ENCODE results near the gene NEBL.
"Not testable (repeated sequence)": the region's sequence is repeated elsewhere in the genome, so short reads cannot be mapped to it uniquely, and the experiment has no call there.

The NEBL gene, protein sequence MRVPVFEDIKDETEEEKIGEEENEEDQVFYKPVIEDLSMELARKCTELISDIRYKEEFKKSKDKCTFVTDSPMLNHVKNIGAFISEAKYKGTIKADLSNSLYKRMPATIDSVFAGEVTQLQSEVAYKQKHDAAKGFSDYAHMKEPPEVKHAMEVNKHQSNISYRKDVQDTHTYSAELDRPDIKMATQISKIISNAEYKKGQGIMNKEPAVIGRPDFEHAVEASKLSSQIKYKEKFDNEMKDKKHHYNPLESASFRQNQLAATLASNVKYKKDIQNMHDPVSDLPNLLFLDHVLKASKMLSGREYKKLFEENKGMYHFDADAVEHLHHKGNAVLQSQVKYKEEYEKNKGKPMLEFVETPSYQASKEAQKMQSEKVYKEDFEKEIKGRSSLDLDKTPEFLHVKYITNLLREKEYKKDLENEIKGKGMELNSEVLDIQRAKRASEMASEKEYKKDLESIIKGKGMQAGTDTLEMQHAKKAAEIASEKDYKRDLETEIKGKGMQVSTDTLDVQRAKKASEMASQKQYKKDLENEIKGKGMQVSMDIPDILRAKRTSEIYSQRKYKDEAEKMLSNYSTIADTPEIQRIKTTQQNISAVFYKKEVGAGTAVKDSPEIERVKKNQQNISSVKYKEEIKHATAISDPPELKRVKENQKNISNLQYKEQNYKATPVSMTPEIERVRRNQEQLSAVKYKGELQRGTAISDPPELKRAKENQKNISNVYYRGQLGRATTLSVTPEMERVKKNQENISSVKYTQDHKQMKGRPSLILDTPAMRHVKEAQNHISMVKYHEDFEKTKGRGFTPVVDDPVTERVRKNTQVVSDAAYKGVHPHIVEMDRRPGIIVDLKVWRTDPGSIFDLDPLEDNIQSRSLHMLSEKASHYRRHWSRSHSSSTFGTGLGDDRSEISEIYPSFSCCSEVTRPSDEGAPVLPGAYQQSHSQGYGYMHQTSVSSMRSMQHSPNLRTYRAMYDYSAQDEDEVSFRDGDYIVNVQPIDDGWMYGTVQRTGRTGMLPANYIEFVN

DNA sequence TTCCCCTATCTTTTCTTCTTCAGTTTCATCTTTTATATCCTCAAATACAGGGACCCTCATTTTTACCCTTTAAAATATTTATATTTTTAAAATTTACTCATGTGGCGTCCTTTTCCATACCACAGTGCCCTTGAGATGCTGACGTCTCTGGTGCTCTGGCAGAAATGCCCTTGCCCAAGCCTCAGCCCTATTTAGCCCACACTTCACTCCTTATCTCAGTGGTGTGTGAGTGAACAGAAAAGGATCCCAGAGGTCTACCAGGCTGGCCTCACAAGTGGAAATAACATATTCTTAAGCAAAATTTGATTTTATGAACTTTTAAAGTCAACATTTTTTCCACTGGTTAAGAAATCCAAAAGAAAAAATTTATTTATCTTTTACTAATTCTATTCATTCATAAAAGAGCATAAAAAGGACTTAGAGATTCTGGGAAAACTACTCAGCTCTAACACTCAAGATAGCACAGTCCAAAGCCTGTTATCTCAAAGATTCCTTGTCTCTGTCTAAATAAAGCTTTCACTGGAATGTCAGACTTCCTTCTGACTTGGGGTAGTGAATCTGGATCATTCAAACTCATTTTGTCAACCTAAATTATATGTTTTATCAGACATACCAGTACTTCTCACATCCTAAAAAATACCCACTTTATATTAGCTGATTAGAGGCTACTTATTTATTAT is at the start of gene NEBL:
NEBL (minus strand) TSS at position 166 of the 680 bp plus-strand sequence; CDS start at position 60, 106 bp downstream.
- DNase-seq (no peak), ATAC-seq (no peak)

DNA sequence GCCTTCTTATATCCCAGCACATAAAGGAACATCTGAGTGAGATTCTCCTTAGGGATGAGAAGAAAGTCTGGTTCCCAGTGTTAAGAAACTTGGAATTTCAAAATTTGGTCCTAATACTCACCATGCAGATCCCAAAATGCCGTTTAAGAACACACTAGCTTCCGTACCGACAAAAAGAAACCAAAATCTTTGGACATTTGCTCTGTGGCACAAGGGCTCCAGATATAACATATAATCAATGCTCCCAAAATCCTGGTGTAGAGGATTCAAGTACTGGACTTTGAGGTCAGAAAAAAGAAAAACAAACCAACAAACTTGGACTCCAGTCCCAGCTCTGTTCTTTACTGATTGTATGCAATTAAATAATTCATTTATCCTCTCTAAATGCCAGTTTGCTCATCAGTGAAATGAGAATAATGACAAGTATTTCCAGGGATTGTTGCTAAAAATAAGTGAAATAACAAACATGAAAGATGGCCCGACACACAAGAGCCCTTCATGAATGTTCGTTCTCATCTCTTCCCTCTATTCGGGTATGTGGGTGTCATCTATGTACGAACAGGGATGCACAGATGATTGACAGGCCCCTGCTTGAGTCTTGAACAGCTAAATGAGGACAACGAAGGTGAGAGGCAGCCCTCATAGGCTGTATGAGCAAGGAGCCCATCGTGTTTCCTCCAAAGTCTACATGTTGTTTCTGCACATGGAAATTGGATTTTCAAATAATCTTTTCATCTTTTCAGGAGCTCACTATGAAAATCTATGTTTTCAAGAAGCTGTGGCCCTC is 48.6 kb upstream of the NEBL start:
- no peak for ATAC-seq

DNA sequence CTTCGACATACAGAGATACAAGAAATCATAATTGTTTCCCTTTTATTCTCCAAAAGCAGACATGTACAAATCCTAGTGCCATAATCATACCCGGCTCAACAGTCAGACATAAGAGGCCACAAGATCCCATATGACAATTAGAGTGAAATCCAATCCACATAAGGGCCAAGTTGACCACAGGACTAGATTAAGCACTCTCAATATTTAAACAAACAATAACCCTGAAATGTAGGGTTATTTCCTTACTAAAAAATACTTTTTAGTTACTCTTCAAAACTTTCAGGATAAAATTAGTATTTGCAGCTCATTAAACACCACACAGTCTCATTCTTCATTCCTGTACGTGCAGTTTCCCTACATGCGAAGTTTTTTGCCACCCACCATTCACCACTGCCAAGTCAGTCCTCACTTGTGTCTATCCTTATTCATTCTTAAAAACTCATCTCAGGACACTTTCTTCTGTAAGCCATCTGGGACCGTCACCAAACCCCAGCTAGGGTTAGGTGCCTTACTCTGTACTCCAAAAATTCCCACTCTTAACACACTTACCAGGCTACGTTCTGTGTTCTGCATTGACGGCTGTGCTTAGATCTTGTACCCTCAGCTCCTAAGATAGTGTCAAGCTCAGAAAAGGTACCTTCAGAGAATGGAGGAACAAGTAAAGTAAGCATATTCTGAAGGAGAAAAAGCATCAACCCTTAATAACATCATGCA is 47.8 kb upstream of the NEBL start:
- no peak for DNase-seq
- no peak for ATAC-seq

More for the DNA sequence above, 48.6 kb upstream of the NEBL start:
- DNase-seq = no peak

DNA sequence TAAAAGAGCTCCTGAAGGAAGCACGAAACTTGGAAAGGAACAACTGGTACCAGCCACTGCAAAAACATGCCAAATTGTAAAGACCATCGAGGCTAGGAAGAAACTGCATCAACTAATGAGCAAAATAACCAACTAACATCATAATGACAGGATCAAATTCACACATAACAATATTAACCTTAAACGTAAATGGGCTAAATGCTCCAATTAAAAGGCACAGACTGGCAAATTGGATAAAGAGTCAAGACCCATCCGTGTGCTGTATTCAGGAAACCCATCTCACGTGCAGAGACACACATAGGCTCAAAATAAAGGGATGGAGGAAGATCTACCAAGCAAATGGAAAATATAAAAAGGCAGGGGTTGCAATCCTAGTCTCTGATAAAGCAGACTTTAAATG is 42.3 kb upstream of the NEBL start:
- ATAC-seq = not testable (repeated sequence)

DNA sequence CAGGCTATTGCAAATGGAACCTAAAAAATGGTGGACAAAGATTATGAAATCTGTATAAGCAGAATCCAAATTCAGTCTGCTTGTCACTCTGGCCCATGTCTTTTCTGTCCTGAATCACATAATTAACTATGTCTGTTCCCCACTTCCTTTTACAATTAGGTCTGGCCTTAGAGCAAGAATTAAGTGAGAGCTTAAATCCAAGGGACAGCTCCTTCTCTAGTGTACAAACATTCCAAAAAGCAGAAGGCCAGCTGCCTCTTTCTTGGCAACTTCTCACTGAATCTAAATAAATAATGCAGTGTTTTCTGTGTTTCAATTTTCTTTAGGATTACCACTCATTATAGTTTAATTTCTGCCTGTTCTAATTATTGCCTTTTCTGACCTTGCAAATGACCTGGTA is 39.3 kb upstream of the NEBL start:
- DNase-seq = no peak
- ATAC-seq = no peak

More for the DNA sequence above, 42.3 kb upstream of the NEBL start:
- not testable (repeated sequence) for DNase-seq

DNA sequence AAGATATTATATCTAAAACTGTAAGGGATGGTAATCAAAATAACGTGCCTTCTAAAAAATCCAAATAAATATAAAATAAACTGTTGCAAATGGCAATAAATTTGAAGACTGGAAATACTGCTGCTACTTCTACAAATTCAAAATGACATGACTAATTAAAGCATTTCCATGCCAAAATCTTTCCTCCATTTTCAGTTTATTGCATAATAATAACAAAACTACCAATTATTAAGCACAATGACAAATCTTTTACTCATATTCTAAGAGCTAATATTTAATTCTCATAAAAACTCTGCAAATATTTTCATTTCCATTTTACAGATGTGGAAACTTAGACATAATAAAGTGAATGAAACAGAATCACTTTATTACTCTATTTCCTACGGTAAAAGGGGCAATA is 38.8 kb upstream of the NEBL start:
- ATAC-seq = no peak
- DNase-seq = no peak

DNA sequence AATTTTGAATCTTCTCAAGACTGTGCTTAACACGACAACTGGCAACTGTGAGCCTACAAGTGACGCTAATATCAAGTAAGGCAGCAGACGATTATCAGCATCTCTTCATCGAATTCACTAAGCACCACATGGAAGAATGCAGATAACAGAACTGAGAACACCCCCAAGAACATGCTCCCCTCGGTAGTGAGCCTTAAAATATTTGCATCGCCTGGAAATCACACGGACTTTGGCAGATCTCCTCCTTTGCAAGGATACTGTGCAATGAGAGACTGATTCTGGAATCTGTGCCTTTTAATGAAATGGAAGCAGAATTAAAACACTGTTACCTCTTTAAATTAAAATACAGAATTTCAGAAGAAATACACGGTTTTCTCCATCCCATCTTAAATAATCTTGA is 38.2 kb upstream of the NEBL start:
- no peak for ATAC-seq
- no peak for DNase-seq

DNA sequence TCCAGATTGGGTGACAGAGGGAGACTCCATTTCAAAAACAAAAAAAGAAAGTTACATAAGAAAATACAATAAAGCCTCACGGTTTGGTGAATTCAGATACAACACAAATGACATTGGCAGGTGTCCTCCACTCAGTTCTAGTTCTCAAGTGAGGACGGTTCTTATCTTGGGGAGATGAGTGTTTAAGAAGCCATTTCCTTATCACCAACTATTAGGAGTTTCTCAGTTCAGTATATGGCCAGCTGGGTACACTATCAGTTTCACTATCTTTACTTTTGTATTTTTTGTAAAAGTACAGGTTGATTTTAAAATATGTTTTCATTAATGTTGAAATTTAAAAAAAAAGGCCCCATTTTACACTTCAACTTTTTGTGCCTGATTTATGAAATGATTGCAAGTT is 36.6 kb upstream of the NEBL start:
- no peak for ATAC-seq

DNA sequence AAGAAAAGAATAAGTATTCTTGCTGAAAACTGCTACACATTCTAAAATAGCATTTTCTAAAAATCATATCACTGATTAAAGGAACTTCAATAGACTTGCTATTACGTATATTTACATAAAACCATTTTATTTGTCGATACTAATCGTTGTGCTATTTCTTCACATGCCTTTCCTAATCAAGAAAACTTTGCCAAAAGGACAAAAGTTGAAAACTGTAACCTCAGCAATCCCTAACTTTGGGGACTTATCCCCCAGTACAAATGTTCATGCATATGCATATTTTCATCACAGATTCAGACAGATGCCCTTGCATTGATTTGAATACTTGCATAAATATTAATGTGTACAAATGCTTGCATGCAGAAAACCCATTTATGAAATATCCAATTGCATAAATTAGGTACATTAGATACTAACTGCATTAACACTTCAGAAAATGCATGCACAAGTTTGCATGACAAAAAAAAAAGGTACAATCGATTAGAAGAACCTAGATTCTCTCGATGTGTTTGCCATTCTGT is 35.6 kb upstream of the NEBL start:
- DNase-seq = no peak
- ATAC-seq = no peak

More for the DNA sequence above, 36.6 kb upstream of the NEBL start:
- DNase-seq = no peak

DNA sequence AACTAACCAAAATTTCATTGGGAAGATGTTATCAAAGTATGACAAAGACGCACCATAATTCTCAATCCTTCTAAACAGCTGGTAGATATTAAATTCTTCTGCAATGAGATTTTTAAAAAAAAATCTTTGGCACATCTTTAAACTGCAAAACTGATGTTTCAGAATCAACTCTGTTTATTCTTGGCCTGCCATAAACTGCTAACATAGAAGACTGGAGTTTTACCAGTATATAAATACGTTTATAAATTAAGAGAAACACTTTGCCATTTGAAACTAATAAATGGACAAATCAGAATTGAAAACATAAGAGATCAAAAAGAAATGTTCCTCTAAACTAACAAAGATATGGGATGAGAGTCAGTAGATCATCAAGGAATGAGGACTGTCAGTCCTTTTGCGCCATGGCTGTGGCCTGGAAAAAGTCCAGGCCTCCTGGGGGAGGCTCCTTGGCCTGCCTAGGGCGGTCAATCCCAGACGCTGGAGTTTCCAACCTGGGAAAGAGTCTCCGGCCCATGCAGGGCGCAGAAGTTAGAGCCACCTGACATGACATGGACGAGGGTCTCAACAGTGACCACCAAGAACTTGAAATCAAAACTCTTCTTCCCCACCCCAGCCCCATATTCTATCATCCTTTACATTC is 34.2 kb upstream of the NEBL start:
- DNase-seq = no peak
- no peak for ATAC-seq

DNA sequence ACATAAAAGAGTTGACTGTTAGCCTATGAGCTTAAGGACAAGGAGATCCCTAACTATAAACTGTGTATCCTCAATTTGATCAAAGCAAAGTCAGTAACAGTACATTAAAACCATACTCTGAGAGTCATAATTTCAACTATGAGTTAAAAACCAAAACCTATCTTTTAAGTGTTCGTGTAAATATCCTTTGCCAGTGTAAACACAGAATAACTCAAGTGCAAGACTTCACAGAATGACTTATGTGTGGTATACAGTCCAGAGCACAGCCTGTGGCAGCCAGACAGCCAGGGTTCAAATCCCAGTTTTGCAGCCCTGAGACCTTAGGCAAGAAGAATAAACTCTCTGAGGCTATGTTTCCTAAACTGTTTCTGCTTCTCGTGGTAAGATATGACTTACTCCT is 30.3 kb upstream of the NEBL start:
- ATAC-seq (no peak), DNase-seq (no peak)

DNA sequence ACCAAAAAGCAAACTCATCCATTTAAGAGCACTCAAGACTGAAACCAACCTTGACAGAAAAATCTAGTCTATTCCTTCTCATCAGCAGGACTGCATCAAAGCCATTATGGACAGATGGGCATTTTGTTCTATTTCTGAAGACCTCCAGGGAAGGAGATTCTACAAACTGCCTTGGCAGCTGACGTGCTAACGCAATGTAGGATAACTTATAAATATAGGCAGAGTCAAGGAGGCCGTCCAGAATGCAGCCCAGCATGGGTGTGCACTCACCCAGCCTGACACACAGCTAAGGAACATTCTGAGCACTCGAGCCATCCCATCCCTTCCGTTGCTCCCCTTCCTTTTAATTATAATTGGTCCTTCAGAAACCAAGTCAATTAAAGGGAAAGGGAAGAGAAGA is 25.3 kb upstream of the NEBL start:
- ATAC-seq (no peak), DNase-seq (no peak)

DNA sequence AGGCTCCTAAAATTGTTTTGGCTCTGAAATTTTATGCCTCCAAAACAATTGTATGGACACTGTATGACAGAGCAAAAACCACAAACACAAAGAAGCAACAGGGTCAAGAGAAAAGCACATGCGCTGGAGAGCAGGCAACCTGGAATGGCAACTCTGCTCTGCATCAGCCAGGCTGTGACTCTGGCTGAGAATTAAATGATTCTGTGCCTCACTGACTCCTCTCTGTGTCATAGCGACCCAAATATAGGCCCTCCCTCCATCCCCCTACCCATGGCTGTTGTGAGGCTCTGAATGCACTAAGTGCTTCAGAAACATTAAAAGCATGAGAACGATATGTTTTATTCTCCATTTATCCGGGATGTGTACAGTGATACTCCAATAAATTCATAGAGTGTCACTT is 24.9 kb upstream of the NEBL start:
- ATAC-seq = no peak
- no peak for DNase-seq

DNA sequence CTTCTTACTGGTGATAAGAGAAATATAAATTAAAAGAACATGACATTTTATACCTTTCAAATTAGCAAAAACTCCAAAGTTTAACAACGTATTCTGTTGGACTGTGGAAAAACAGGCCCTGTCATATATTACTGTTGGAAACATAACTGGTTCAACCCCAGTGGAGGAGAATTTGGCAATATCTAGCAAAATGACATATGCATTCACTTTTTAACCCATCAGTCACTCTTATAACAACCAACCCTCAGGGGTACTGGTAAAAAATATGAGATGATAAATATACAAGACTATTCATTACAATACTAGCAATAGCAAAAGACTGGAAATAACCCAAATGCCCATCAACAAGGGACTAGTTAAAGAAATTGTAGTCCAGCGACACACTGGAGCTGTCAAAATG is 22.9 kb upstream of the NEBL start:
- ATAC-seq (no peak), DNase-seq (no peak)

DNA sequence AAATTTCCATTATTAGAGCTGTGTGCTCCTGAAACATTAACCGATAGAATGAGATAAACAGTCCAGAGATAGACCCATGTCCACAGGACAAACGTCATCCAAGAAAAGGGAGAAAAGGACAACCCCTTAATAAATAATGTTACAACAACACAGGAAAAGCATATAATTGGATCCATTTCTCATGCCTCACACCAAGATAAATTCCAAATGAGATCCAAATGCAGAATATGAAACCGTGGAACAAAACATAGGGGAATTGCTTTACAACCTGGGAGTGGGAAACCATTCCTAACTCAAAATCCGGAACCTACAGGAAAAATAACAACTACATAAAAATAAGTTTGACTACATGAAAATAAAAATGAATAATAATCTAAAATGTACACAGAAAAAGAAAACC is 22.4 kb upstream of the NEBL start:
- ATAC-seq (no peak), DNase-seq (no peak)

DNA sequence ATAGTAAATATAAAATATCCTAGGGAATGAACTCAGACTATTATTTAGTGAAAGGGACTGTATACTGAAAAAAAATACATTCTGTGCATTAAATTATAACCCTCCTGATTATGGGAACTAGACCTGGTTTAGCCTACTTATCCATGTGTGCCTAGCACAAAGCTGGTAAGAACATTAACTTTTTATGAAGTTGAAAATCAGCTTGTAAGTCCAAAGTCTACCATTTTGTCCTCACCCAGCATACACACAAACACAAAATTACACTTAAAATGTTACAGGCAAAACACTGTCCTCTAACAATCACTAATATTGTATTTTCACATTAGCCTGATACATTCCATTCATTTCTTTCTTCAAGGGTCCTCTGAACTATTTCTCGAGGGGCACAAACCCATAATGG is 19.9 kb upstream of the NEBL start:
- DNase-seq (no peak), ATAC-seq (no peak)

DNA sequence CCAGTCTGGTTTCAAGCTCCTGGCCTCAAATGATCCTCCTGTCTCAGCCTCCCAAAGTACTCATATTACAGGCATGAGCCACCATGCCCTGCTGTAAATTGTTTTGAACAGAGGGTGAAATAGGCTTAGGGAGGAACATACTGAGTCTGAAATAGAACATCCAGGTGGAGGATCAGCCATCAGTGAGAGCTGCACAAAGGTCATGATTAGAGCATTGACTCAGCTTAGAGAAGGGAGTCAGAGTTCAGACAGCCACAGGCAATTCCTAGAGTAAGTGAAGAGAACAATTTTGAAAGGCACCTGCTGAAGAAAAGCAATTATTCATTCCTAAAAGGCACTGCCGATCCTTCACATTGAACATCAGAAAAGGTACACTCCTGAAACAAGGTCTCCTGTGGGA is 15.9 kb upstream of the NEBL start:
- DNase-seq (no peak), ATAC-seq (no peak)

DNA sequence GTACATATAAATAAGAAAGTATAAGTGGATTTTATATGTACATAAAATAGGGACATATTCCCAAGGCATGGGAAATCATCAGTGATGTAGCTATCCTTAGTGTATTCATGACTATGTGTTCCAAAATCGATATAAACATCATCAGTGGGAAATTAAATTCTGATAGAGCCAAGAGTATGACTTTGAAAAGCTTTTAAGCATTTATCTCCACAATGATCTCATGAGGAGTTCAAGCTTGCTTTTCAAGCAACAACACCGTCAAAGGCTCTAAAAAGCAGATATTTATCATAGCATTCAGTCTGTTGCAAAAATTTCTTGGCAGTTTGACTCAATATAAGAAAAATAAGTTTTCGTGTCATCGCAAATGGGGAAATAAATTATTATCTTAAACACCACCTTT is 14.5 kb upstream of the NEBL start:
- ATAC-seq (no peak), DNase-seq (no peak)

DNA sequence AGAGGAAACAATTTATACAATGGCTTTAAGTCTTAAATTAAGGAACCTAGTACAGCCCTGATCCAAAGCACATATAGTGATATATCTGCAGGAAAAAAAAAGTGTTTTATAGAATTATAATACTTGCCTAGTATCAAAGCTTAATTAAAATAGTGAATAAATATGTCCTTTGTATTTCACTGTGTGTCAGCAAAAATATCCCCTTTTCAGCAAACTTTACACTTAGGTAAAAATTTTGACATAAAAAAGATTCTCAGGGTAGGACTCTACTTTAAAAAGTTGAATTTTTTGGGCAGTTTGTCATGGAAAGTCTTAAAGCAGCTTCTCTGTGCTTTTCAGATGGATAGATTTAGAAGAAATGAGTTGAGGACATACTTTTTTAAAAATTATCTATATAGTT is 12.7 kb upstream of the NEBL start:
- no peak for DNase-seq
- ATAC-seq = no peak

DNA sequence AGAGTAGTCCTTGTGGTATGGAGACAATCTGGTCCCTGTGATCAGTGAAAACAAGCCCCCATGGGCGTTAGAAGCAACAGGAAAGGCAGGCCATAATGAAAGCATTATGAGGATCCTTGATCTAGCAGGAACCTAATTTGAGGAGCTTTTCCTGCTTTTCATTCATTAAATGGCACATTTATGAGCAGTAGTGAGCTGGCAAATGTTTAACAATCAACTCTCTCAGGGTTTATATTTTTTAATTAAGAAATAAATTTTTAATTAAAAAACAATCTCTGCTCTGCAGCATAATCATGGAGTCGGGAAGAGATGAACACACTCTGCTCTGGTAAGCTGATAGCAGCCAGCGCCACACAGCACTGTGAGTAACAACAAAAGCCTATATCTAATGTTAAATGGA is 11.3 kb upstream of the NEBL start:
- ATAC-seq (no peak), DNase-seq (no peak)
